GM19395 (cell line): ENCODE measurements around the gene CDC6.

ENCODE experiments used
- ATAC-seq: cut with Tn5 transposase; IDR thresholded peaks from one replicate; pipeline ENCODE4 v1.9.1; 2021; ENCODE audit warnings: mild to moderate bottlenecking, moderate library complexity; ENCODE audit not compliant: unreplicated experiment

Gene CDC6

GRCh38 chr17:40338941-40339649 is 51.4 kb downstream of the CDC6 start:
- ATAC-seq, result no peak

GRCh38 chr17:40340327-40340726 is 52.6 kb downstream of the CDC6 start:
- ATAC-seq, result no peak

- peak; percentile 70 for ATAC-seq
Measured at GRCh38 chr17:40340880-40341807, 53.5 kb downstream of the CDC6 start.

- no peak for ATAC-seq
Measured at GRCh38 chr17:40341808-40342503, 54.3 kb downstream of the CDC6 start.

GRCh38 chr17:40342504-40343218 is 55.0 kb downstream of the CDC6 start:
- ATAC-seq, result no peak

- ATAC-seq, result no peak
Measured at GRCh38 chr17:40343219-40344119, 55.8 kb downstream of the CDC6 start.

GRCh38 chr17:40344421-40345160 is 56.9 kb downstream of the CDC6 start:
- ATAC-seq, result no peak

- ATAC-seq, result no peak
Measured at GRCh38 chr17:40345161-40345993, 57.7 kb downstream of the CDC6 start.

GRCh38 chr17:40345994-40346764 is 58.5 kb downstream of the CDC6 start:
- no peak for ATAC-seq

- ATAC-seq, result no peak
Measured at GRCh38 chr17:40346765-40347158, 59.1 kb downstream of the CDC6 start.

- no peak for ATAC-seq
Measured at GRCh38 chr17:40347319-40348135, 59.8 kb downstream of the CDC6 start.

GRCh38 chr17:40348136-40348504 is 60.4 kb downstream of the CDC6 start:
- ATAC-seq, result no peak

- no peak for ATAC-seq
Measured at GRCh38 chr17:40348562-40349476, 61.1 kb downstream of the CDC6 start.

- ATAC-seq, result no peak
Measured at GRCh38 chr17:40349477-40349894, 61.8 kb downstream of the CDC6 start.

- no peak for ATAC-seq
Measured at GRCh38 chr17:40349895-40350688, 62.4 kb downstream of the CDC6 start.
